HG02981 (cell line): ENCODE results near the gene STON1.
"Not testable (repeated sequence)": the region's sequence is repeated elsewhere in the genome, so short reads cannot be mapped to it uniquely, and the experiment has no call there.

Source experiments
- ATAC-seq: cut with Tn5 transposase; IDR thresholded peaks from one replicate; pipeline ENCODE4 v1.9.1; 2021; ENCODE audit warnings: mild to moderate bottlenecking, moderate library complexity; ENCODE audit not compliant: unreplicated experiment

STON1 gene

DNA sequence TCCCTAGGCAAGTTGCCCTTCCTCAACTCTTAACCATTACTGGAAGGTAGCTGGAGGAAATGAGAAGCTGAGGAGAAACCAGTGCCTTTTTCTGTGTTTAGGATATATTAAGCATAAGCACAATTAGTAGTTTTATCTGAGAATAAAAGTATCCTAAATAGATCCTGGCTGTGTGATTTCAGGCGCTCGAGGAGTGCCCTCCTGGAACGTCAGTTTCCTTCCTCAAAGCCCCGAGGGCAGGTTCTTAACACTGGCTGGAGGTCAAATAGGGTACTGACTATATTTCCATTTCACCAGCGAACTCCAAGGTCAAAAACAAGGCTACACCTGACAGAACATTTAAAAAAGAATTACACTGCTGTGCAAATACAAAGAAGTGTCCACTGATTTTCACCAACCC lies 1.5 kb upstream of the STON1 start:
- no peak for ATAC-seq

DNA sequence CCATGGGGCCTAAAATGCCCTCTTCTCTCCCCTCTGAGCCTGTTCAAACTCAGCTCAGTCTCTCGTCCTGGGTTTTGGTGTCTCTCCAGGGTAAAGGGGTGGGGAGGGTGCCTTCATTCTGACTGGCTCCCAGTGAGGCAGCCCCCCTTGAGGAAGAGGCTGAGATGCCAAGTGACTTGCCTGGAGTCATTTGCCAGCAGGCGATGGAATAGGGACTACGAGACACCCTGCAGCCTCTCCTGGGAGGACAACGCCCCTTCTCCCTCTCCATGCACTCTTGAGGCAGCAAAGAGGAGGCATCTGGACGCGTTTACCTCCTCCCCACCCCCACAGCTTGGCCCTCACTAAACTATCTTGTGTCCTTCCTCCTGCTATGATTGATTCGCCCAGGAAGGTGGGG lies 760 bp upstream of the STON1 start:
- ATAC-seq, result no peak

DNA sequence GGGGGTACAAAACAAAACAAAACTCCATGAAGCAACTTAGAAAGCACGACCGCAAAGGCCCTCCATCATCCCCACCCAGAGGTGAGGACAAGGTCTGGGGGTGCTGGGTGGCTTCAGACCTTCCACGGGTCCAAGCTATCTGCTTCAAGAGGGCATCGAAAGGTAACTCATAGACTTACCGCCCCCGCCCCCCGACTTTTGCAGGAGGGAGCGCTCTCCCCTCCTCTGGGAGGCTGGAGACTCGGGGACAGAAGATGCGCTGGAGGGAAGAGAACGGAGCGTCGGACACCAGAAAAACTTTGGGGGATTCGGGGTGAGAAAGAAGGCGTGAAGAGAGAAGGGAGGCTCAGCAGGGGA lies 300 bp upstream of the STON1 start:
- peak; percentile 20 for ATAC-seq

DNA sequence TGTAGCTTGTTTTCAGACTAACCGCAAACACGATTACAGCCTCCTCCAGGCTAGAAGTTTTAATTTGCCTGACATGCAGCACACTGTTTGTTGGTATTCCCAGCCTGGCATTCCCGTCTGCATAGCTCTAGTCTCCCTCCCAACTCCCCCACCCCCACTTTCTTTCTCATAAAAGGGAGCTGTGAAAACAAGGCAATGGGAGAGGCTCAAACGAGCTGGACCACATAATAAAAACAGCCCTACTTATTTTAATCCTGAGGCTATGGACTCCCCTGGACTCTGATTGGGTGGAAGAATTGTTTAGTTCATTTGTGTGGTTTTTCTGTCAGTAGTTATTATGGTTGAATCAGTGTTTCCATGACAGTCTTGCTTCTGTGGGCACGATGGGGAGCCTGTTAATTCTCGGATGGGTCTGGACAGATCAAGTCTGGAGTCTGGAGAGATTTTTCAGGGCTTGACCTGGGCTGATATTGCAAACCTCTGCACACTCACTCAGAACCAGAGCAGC lies 1.2 kb downstream of the STON1 start:
- no peak for ATAC-seq

DNA sequence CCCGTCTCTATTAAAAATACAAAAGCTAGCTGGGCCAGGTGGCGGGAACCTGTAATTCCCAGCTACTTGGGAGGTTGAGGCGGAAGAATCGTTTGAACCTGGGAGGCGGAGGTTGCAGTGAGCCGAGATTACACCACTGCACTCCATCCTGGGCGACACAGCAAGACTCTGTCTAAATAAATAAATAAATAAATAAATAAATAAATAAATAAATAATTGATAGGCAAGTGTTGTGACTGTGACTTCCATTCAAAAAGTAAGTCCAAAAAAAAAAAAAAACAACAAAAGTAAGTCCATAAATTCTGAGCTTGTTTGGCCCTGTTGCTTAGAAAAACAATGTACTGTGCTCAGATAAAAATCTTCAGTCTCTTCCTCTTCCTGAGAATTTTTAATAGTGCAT lies 2.2 kb downstream of the STON1 start:
- ATAC-seq, result no peak

DNA sequence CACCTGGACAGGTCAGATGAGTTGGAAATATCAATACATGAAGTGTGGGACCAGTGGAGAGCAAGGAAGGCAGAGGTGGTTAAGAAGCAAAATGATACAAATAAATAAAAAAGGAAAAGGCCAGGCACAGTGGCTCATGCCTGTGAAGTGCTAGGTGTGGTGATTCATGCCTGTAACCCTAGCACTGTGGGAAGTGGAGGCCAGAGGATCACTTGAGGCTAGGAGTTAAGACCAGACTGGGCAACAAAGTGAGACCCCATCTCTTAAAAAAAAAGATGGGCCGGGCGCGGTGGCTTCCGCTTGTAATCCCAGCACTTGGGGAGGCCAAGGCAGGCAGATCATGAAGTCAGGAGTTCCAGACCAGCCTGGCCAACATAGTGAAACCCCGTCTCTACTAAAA lies 2.9 kb downstream of the STON1 start:
- ATAC-seq, result no peak

DNA sequence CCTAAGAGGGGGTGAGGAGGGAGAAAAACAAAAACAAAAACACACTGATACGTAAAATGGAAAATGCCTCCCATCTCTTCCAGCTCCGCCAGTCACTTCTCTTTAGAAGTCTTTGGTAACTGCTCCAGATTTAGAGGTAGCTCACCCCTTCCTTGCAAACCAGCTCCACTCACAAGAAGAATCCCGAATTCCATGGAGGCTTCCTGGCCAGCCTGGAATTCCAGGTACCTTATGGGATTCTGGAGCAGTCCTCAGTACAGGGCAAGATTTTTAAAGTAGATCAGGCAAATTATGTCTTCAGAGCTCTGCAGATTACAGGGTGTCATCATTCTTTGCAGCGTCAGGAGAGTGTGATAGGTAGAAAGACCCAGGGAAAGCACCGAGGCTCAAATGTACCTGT lies 4.8 kb downstream of the STON1 start:
- no peak for ATAC-seq

DNA sequence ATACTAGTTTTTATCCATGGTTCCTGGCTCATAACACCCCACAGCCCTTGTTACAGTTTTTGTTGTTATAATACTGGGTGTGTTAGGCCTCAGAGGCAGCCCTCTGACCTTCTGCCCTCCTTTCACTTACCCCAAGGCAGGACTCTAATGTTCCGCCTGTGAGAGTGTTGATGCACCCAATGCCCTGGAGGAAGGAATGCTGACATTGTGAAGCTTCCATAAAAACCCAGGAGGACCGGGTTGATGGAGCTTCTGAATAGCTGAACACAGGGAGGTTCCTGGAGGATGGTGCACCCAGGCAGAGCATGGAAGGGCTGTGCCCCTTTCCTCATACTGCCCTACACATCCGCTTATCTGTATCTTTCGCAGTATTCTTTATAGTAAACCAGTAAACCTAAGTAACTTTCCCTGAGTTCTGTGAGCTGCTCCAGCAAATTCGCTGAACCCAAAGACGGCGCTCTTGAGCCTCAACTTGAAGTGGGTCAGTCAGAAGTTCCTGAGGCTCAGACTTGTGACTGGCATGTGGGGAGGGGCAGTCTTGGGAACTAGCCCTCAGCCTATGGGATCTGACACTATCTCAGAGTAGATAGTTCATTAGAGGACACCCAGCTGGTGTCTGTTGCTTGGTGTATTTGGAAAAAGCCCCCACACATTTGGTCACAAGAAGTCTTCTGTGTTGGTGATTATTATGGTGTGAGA lies 10.4 kb downstream of the STON1 start:
- ATAC-seq, result no peak

DNA sequence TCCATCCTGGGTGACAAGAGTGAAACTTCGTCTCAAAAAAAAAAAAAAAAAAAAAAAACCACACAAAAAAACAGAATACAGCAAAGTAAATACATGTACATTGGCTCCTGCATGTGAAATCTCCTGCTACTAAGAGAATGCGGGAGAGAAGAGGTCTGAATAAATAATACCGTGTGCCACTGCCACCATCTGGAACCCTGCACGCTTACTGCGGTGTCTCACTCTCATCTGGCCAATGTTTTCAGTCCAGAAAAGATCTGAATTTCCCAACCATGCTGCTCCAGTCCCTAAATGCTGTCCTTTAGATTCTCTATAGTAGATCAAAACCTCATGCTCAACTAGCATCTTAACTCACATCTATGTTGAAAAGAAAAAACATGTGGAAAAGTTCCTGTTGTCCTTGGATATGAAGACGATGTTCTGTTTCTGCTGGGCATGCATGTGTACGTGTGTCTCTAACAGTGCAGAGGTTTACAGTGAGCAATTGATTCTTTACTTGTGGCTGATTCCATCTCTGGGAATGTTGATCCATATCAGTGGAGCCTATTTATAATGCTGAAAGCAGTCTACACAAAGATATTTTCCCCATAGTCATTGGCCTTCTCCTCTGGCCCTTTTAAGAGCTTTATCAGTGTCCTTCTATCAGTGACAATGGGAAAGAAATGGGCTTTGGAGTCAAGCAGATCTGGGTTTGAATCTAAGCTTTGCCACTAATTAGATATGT lies 11.9 kb downstream of the STON1 start:
- no peak for ATAC-seq

DNA sequence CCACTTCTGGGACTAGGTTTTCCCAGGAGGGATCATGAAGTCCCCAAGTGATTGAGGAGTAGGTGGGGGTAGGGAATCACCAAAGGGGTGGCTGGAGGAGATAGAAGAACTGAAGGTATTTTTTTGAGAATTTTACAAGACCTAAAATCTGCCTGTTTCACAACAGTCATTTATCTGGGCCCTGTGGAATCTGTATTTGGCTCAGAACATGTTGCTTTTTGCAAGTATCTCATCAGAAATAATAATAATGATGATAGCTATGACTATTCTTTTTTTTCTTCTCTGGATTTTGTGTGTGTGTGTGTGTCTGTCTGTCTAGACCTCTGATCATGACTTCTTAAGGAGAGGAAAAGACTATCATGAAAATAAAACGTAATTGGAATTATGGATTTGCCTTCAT lies 13.9 kb downstream of the STON1 start:
- no peak for ATAC-seq

DNA sequence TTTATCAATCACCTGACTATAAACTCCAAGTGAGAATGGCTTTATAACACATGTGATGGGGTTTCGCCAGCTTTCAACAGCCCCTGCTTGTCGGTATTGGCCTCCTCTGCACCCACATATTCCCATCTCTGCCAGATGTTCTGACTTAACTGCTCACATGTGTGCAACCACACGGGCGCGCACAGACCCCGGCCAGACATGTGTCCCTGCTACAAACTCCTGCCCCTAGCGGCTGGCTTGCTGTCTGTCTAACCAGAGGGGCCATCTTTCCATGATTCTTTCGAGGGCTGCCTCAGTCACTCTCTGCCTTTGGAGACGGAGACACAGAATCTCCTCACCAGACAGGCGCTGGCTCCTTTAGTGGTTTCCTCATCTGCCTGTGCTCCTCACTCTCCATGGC lies 15.3 kb downstream of the STON1 start:
- no peak for ATAC-seq

DNA sequence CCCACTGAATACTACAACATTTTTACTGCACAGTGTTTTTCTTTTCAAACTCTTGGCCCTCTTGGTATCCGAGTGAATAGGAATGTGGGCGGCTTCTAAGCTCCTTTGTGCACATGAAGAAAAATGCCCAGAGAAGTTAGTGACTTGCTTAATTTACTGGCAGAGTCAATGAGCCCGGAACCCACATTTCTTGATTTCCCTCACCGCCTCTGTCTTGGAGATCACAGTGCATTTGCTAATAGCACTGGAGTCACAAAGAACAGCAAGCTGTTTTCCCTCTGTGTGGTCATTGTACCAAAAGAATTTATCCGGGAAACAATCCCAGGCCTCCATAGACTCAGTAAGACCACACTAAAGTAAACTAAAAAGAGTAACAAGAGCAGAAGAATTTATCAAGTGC lies 18.9 kb downstream of the STON1 start:
- no peak for ATAC-seq

DNA sequence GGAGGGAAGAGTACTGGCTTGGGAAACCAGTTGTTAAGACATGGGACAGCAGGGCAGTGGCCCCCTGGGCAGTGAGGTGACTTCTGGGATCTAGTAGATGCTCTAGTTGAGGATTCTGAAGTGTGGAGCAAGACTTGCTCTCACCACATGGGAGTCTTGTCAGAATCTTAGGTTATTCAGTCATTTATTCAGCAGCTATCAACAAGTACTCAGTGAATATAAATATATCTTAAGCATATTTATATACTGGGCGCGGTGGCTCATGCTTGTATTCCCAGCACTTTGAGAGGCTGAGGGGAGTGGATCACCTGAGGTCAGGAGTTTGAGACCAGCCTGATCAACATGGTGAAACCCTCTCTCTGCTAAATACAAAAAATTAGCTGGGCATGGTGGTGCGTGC lies 20.0 kb downstream of the STON1 start:
- ATAC-seq, result no peak

DNA sequence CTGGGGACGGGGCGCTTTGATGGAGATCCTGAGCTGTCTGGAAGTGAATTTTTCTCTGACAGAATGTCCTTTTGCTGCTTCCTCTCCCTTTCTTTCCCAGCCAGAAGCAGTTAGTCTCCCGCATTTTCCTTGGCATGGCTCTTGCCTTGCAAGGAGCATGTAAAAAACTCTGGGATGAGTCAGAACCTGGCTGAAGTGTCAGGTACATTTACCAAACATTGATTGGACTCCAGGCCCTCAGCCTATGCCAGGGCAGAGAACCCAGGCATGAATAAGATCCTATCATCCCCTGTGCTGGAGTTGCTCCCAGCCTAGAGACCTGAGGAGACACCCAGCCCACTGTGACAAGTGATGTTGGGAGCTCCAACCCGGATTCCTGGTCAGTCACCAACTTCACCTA lies 21.6 kb downstream of the STON1 start:
- no peak for ATAC-seq

DNA sequence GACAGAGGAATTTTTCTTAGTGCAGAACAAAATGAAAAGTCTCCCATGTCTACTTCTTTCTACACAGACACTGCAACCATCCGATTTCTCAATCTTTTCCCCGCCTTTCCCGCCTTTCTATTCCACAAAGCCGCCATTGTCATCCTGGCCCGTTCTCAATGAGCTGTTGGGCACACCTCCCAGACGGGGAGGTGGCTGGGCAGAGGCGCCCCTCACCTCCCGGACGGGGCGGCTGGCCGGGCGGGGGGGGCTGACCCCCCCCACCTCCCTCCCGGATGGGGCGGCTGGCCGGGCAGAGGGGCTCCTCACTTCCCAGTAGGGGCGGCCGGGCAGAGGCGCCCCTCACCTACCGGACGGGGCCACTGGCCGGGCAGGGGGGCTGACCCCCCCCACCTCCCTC lies 25.1 kb downstream of the STON1 start:
- ATAC-seq, result not testable (repeated sequence)

DNA sequence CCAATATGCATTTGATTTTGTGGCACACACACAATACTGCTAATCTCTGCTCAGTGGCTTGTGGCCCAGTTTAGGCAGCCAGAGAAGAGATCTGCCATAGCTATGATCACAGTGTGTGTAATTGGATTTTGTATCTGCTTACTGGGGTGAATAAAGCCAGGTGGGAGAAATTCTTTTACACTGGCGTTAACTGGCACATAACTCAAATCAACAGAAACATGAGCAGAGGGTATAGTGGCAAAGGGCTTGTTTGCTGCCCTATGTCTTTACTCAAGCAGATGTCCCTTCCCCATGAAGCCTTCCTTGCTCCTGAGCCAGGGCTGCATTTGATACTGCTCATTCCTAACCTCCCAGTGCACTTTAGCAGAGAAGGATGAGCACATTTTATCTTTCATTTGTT lies 28.5 kb downstream of the STON1 start:
- ATAC-seq, result no peak

DNA sequence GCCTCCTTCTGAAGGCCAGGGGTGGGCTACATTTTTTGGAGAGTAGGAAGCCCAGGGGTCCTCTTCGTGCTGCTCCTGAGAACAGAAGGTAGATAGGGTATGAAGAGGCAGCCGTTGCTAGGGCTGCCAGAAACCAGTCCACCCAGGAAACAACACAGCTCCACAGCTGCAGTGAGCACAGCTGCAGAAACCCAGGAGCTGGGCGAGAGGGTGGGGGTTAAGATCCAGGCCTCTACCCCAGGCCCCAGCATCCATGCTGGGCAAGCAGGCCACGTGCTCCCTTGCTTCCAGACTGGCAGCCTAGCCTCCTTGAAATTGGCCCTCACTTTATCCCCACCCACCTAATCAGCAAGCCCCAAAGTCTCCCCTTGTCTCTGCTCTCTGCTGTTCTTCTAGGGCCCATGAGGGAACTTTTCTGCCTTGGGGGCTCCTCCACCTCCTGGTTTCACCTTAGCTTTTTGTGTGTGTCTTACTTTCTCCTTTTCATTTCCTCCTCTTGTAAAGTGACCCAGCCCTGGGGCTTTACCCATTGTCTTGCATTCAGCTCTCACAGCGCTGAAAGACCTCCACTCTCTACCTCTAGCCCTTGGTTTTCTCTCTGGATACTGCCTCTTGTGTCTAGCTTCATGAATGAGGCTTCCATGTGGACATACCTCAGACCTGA lies 30.7 kb downstream of the STON1 start:
- no peak for ATAC-seq

DNA sequence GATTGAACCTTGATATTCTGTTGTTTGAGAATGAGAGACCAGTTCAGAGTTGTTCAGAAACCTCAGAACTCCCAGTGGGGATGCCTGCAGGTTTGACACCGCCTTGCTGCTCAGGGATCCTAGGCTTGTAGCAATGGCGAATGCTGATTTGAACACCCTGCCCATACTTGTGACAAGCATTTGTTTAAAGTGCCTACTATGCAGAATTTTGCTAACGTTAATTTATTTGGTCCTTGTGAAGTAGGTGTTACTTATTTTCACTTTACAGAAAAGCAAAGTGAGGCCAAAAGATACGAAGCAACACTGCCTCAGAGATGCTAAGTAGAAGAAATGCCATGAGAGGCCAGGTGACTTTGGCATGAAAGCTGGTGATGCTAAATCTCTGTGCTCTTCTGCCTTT lies 32.3 kb downstream of the STON1 start:
- no peak for ATAC-seq

DNA sequence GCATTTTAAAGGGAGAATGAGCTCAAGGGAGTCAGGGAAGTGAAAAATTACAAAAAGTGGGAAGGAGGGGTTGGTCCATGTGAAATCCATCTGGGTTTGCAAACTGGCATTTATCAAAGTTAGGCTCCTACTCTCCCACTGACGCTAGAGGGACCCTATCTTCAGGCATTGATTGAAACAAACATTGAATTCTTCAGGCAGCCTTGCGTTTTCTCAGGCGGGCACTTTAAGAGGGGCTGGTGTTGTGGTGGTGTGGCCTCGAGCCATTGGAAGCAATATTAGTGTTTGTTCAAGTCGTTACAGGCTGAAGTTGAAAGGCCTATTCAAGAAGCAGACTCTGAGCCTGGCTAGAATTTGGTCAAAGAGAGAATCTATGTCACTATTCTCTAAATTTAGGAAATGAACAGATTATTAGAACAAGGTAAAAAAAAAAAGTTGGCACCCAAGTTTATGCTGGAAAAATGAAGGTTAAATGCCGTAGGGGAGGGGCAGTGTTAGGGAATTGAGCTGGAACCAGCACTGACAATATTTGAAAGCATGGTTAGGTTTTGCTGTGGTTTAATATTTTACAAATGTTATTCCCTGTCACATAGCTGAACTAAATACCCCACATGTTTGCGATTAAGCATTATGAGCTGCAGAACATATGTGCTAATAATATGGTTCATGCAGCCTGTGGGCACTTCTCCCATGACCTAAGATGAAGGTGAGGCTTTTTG lies 36.8 kb downstream of the STON1 start:
- no peak for ATAC-seq

DNA sequence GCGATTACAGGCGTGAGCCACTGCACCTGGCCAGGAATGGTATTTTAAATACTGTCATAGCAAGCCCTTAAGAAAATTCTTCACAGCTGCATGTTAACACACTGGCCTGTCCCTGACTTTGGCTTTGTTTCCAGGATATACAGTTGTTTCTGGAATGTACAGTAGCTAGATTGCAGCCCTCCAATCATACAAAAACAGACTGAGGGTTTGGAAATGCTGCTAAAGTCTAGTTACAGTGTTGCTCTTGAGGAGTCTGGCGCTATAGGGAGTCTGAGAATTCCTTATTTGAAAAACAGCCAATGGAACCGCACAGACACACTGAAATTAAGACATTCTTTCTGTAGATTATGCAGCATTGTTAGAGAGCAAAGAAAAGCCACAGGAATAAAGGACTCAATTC lies 37.7 kb downstream of the STON1 start:
- no peak for ATAC-seq

DNA sequence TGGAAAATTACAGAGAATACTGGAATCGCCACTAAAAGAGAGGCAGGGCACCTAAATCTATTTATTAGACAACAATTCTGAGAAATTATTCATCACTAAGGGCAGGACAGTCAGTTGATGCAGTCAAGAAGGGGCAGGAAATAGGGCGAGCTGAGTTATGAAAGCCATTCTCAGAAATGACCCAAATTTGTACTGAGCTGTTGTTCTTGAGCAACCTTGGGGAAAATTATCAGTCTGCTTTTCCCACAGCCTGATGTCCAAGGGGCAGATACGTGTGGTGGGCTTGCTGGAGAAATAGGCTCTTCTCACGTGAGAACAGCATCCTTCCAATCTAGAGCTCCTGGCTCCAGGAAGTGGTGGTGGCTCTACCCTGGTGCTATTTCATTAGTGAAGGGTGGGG lies 38.6 kb downstream of the STON1 start:
- no peak for ATAC-seq

DNA sequence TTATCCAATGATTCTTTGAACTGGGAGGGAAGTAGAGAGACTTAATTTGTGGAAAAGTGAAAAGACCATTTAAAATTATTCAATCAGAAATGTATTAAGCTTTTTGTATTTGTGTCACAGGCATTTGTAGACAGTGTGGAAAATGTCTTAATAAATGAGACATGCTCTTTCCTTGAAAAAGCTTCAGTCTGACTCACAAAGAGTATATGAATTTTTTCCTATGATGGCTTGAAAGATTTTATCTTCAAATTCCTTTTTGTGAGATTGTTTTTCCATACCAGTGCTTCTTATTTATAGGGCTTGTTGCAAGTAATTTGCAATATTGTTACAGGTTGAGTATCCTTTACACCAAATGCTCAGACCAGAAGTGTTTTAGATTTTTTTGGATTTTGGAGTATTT lies 39.5 kb downstream of the STON1 start:
- no peak for ATAC-seq
